HepG2 (cell line): ENCODE results near the gene GSTM4. TPM values are rescaled to one million over a fixed set of nuclear protein-coding genes. Genes with fewer than 3 reads are reported as not detected.

ENCODE experiments used
- ATF7 ChIP-seq, 2 experiments: fragments of 450-650 bp in 1 of 2; sonication (generic) in 1 of 2; formaldehyde crosslinking in 1 of 2; IDR thresholded peaks; 2 replicates each; pipeline versions ENCODE4 v1.4.0 to v1.6.1; 2016 to 2020; ENCODE audit warnings: antibody characterized with exemption in 1 of 2, mild to moderate bottlenecking in 1 of 2, missing genetic modification reagents in 1 of 2
- HMGA1 ChIP-seq: sonication (generic); formaldehyde crosslinking; conservative IDR thresholded peaks from 2 replicates; pipeline ENCODE4 v1.4.0; 2020; ENCODE audit warnings: missing genetic modification reagents
- IRF2 ChIP-seq: IDR thresholded peaks from 2 replicates; pipeline ENCODE4 v1.6.1; 2018; ENCODE audit warnings: missing genetic modification reagents, missing compliant biosample characterization
- RFX1 ChIP-seq: fragments of 450-650 bp; IDR thresholded peaks from 2 replicates; pipeline ENCODE4 v1.6.1; 2017
- RFX5 ChIP-seq: IDR thresholded peaks from 2 replicates; pipeline ENCODE4 v1.6.1; 2011; ENCODE audit warnings: low read depth, low read length, improper control_type of control experiment
- TMF1 ChIP-seq: sonication (generic); formaldehyde crosslinking; IDR thresholded peaks from 2 replicates; pipeline ENCODE4 v1.8.1; 2022; ENCODE audit warnings: low read depth, missing genetic modification reagents
- ZNF235 ChIP-seq: sonication (generic); formaldehyde crosslinking; IDR thresholded peaks from 2 replicates; pipeline ENCODE4 v1.8.1; 2023; ENCODE audit warnings: mild to moderate bottlenecking, missing genetic modification reagents, borderline replicate concordance
- ZNF24 ChIP-seq: fragments of 450-650 bp; IDR thresholded peaks from 2 replicates; pipeline ENCODE4 v1.6.1; 2017; ENCODE audit warnings: antibody characterized with exemption, mild to moderate bottlenecking
- ZNF574 ChIP-seq: sonication (generic); formaldehyde crosslinking; IDR thresholded peaks from 2 replicates; pipeline ENCODE4 v1.4.0; 2020; ENCODE audit warnings: missing genetic modification reagents
- ZNF577 ChIP-seq: sonication (generic); formaldehyde crosslinking; IDR thresholded peaks from 2 replicates; pipeline ENCODE4 v1.4.0; 2020; ENCODE audit warnings: mild to moderate bottlenecking, low read depth, missing genetic modification reagents, borderline replicate concordance
- ZNF619 ChIP-seq: sonication (generic); formaldehyde crosslinking; IDR thresholded peaks from 2 replicates; pipeline ENCODE4 v1.4.0; 2020; ENCODE audit warnings: mild to moderate bottlenecking, missing genetic modification reagents
- ZNF674 ChIP-seq: sonication (generic); formaldehyde crosslinking; IDR thresholded peaks from 2 replicates; pipeline ENCODE4 v1.5.0; 2020; ENCODE audit warnings: low read depth, mild to moderate bottlenecking, missing genetic modification reagents
- ZNF746 ChIP-seq: sonication (generic); formaldehyde crosslinking; IDR thresholded peaks from 2 replicates; pipeline ENCODE4 v1.8.0; 2022; ENCODE audit warnings: mild to moderate bottlenecking, missing genetic modification reagents
- ZSCAN20 ChIP-seq: sonication (generic); formaldehyde crosslinking; IDR thresholded peaks from 2 replicates; pipeline ENCODE4 v1.4.0; 2020; ENCODE audit warnings: missing genetic modification reagents, mild to moderate bottlenecking, borderline replicate concordance
- ZSCAN5A ChIP-seq: sonication (generic); formaldehyde crosslinking; IDR thresholded peaks from 2 replicates; pipeline ENCODE4 v1.8.0; 2022; ENCODE audit warnings: mild to moderate bottlenecking, missing genetic modification reagents, borderline replicate concordance
- polyA plus RNA-seq, 8 experiments: library from polyadenylated mRNA; depleted of rRNA in 3 of 8; stranded (reverse) in 7 of 8; unstranded in 1 of 8; fragments of >200 nt; fragmentation: Illumina TruSeq in 4 of 8; extraction: Trizol in 4 of 8; gene quantifications; 2 replicates each; pipeline versions ENCODE4 v1.2.1 to v1.2.3, GENCODE V29; 2011 to 2016; ENCODE audit warnings: low read depth in 4 of 8, missing spikeins in 1 of 8, mixed read lengths in 1 of 8; ENCODE audit not compliant: insufficient read depth in 1 of 8
- total RNA-seq, 5 experiments: library from RNA; depleted of rRNA; stranded (reverse); fragments of >200 nt; fragmentation: Illumina TruSeq; extraction: Trizol; gene quantifications; 2 replicates each; pipeline ENCODE4 v1.2.3, GENCODE V29; 2016; ENCODE audit warnings: low read depth in 1 of 5
- TF ChIP-seq, protein P1 (sequence below): sonication (generic); formaldehyde crosslinking; IDR thresholded peaks from 2 replicates; pipeline ENCODE4 v1.4.0; 2020; ENCODE audit warnings: mild to moderate bottlenecking, missing genetic modification reagents
- TF ChIP-seq, protein P2 (sequence below): sonication (generic); formaldehyde crosslinking; IDR thresholded peaks from 2 replicates; pipeline ENCODE4 v1.4.0; 2020; ENCODE audit warnings: mild to moderate bottlenecking, missing genetic modification reagents
- TF ChIP-seq, protein P3 (sequence below): sonication (generic); formaldehyde crosslinking; IDR thresholded peaks from 2 replicates; pipeline ENCODE4 v1.9.0; 2021; ENCODE audit warnings: missing genetic modification reagents, borderline replicate concordance

Gene GSTM4
- total and polyA plus RNA-seq, 2 of the 13 experiments (the other 11 are each of a cell fraction or from before 2014, with no cell fraction given), result 25.3 to 40.8 TPM

DNA sequence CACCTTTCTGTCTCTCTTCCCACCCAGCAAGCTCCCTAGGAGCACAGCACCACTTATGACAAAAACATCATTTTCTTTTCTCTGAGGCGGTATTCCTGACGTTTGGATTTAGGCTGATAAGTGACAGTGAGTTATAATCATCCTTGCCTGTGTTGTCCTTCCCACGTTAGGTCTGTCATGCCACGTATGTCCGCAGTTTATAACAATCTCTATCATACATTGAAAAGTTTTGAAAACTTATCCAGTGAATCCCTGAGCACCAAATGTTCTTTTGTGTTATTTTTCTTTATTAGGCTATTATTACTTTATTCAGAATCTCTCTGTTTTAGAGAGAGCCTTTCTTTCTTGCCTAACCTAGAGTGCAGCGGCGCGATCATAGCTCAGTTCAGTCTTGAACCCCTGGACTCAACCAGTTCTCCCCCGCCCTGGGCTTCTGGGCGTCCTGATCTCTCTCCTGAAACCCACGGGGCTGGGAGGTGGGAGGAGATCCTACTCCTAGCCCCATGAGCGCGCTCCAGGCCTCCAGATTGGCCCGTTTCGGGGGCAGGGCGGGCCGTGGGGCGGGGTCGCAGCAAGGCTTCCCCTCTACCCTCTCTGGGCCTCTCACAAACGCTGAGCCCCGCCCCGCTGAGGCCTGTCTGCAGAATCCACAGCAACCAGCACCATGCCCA is 11.7 kb downstream of the GSTM4 start, which contains the start of gene GSTM2 (continued):
- TF ChIP-seq, protein P1, sequence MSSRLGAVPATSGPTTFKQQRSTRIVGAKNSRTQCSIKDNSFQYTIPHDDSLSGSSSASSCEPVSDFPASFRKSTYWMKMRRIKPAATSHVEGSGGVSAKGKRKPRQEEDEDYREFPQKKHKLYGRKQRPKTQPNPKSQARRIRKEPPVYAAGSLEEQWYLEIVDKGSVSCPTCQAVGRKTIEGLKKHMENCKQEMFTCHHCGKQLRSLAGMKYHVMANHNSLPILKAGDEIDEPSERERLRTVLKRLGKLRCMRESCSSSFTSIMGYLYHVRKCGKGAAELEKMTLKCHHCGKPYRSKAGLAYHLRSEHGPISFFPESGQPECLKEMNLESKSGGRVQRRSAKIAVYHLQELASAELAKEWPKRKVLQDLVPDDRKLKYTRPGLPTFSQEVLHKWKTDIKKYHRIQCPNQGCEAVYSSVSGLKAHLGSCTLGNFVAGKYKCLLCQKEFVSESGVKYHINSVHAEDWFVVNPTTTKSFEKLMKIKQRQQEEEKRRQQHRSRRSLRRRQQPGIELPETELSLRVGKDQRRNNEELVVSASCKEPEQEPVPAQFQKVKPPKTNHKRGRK (CRISPR knock-in tag), result peak; percentile 59; the same call in 1 of the 2 replicates
- no peak for TF ChIP-seq TMF1 (CRISPR knock-in tag)
- no peak for TF ChIP-seq ZNF619 (CRISPR knock-in tag)
- no peak for TF ChIP-seq RFX5
- no peak for TF ChIP-seq ZNF577 (CRISPR knock-in tag)
- no peak for TF ChIP-seq HMGA1 (CRISPR knock-in tag)
- TF ChIP-seq IRF2 (CRISPR knock-in tag), result 0 out of 2 replicates have a peak, but pooled peaks have one; percentile 12
- TF ChIP-seq RFX1, result no peak
- 0 out of 2 replicates have a peak, but pooled peaks have one; percentile 23 for TF ChIP-seq ZNF574 (CRISPR knock-in tag)
- TF ChIP-seq, protein P2, sequence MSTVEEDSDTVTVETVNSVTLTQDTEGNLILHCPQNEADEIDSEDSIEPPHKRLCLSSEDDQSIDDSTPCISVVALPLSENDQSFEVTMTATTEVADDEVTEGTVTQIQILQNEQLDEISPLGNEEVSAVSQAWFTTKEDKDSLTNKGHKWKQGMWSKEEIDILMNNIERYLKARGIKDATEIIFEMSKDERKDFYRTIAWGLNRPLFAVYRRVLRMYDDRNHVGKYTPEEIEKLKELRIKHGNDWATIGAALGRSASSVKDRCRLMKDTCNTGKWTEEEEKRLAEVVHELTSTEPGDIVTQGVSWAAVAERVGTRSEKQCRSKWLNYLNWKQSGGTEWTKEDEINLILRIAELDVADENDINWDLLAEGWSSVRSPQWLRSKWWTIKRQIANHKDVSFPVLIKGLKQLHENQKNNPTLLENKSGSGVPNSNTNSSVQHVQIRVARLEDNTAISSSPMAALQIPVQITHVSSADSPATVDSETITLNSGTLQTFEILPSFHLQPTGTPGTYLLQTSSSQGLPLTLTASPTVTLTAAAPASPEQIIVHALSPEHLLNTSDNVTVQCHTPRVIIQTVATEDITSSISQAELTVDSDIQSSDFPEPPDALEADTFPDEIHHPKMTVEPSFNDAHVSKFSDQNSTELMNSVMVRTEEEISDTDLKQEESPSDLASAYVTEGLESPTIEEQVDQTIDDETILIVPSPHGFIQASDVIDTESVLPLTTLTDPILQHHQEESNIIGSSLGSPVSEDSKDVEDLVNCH, result no peak
- TF ChIP-seq ZNF674 (CRISPR knock-in tag), result no peak
- TF ChIP-seq ZNF746 (CRISPR knock-in tag), result no peak
- 0 out of 2 replicates have a peak, but pooled peaks have one; percentile 38 for TF ChIP-seq ZNF24
- no peak for TF ChIP-seq ZSCAN20
- no peak for TF ChIP-seq ZSCAN5A (CRISPR knock-in tag)
- no peak for TF ChIP-seq ZNF235 (CRISPR knock-in tag)
- TF ChIP-seq ATF7 (IDR thresholded peaks at IDR 0.05), result no peak
- no peak for TF ChIP-seq ATF7 (CRISPR knock-in tag; IDR thresholded peaks at IDR 0.05)
- TF ChIP-seq, protein P3, sequence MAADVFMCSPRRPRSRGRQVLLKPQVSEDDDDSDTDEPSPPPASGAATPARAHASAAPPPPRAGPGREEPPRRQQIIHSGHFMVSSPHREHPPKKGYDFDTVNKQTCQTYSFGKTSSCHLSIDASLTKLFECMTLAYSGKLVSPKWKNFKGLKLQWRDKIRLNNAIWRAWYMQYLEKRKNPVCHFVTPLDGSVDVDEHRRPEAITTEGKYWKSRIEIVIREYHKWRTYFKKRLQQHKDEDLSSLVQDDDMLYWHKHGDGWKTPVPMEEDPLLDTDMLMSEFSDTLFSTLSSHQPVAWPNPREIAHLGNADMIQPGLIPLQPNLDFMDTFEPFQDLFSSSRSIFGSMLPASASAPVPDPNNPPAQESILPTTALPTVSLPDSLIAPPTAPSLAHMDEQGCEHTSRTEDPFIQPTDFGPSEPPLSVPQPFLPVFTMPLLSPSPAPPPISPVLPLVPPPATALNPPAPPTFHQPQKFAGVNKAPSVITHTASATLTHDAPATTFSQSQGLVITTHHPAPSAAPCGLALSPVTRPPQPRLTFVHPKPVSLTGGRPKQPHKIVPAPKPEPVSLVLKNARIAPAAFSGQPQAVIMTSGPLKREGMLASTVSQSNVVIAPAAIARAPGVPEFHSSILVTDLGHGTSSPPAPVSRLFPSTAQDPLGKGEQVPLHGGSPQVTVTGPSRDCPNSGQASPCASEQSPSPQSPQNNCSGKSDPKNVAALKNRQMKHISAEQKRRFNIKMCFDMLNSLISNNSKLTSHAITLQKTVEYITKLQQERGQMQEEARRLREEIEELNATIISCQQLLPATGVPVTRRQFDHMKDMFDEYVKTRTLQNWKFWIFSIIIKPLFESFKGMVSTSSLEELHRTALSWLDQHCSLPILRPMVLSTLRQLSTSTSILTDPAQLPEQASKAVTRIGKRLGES (CRISPR knock-in tag), result no peak
